GM18519 (cell line): ENCODE results near the gene SPTBN4.
"Not testable (repeated sequence)": the region's sequence is repeated elsewhere in the genome, so short reads cannot be mapped to it uniquely, and the experiment has no call there.

Experiments used
- ATAC-seq: cut with Tn5 transposase; IDR thresholded peaks from one replicate; pipeline ENCODE4 v1.9.1; 2021; ENCODE audit warnings: mild to moderate bottlenecking, moderate library complexity; ENCODE audit not compliant: unreplicated experiment, low FRiP score

The SPTBN4 gene

DNA sequence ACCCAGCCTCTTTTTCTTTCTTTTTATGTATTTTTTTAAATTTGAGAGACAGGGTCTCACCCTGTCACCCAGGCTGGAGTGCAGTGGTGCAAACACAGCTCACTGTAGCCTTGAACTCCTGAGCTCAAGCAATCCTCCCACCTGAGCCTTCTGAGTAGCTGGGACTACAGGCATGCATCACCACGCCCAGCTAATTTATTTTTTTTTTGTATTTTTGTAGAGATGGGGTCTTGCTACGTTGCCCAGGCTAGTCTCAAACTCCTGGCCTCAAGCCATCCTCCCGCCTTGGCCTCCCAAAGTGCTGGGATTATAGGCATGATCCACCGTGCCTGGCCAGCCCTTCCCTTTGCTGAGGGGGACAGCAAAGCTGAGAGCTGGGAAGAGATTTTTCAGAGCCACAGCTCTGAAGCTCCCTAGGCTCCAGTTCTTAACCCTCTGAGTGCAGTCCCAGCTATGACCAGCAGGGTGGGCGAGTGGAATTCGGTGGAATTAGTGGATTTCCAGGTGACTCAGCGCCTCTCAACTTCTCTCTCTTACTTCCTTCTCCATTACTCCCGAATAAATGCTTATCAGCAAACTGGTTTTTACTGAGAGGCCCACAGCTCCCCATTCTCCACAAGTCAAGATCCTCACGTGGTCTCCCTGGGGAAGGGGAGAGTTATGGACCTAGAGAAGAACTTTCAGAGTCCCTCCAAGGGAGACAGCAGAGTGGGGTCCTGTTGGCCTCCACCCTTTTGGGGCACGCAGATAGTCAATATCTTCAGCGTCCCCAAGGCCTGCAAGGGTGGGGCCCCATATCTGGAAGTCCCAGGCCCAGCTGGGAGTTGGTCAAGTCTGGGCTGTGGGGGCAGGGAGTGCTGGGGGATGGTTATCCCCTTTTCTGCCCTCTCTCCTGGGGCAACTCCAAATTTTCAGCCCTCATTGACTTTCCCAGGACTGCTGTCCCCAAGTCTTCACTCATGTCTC is 2.5 kb upstream of the SPTBN4 start:
- ATAC-seq: no peak

- ATAC-seq: no peak
These were observed 1.7 kb upstream of the SPTBN4 start for GRCh38 chr19:40465025-40465556.

GRCh38 chr19:40465557-40466218 is 1.1 kb upstream of the SPTBN4 start, which contains the start of gene BLVRB:
BLVRB (minus strand) TSS chr19:40465745; CDS start chr19:40465688, 57 bp downstream.
- ATAC-seq: peak; percentile 80

DNA sequence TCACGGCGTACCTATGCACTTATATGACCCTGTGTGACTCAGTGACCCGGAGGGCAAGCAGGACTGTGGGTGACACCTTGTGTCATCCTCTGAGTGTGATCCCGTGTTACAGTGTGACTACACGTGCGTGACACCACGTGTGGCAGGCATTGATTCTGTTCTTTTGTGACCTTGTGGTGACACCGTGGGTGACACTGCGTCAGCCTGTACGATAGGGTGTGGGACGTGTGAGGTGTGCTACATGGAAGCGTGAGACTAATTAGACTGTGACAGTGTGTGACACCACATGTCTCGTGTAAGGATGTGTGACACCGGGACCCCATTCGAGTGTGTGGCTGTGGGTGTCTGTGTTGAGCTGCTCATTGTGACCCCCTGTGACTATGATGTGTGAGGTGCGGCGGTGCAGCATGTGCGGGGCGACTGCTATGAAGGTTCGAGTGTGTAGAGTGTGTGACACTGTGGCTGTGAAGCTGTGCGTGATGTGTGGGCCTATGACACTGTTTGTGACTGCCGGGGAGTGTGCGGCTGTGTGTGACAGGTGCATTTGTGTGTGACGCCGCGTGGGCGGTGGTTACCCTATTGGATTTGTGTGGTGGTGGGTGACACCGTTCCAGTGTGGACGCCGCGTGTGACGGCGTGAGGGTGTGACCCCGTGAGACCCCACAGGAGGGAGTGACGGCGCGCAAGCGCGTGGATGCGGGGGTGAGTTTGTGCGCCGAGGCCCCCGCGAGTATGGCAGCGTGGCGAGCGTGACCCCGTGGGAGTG is 399 bp upstream of the SPTBN4 start:
- ATAC-seq: no peak

DNA sequence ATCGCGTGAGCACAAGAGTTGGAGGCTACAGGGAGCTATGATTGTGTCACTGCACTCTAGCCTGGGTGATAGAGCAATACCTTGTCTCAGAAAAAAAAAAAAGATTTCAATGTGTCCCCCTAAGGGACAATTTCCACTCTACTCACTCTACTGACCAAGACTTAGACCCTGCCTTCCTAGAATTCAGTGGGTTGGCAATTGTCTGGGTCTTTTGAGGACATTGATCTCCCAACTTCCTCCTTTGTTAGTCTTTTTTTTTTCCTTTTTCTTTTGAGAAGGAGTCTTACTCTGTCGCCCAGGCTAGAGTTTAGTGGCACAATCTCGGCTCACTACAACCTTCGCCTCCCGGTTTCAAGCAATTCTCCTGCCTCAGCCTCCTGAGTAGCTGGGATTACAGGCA is 2.2 kb downstream of the SPTBN4 start:
- no peak for ATAC-seq

DNA sequence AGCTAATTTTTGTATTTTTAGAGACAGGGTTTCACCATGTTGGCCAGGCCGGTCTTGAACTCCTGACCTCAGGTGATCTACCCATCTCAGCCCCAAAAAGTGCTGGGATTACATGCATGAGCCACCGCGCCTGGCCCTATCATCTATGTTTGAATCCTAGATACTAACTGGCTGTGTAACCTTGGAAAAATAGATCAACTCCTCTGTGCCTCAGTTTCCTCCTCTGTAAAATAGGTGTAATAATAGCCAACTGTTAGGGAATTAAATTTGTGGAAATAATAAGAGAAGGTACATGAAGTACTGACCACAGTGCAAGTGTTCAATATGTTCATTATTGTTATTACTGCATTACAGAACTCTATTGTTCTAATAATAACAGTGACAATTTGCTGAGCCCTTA is 4.3 kb downstream of the SPTBN4 start:
- ATAC-seq: no peak

DNA sequence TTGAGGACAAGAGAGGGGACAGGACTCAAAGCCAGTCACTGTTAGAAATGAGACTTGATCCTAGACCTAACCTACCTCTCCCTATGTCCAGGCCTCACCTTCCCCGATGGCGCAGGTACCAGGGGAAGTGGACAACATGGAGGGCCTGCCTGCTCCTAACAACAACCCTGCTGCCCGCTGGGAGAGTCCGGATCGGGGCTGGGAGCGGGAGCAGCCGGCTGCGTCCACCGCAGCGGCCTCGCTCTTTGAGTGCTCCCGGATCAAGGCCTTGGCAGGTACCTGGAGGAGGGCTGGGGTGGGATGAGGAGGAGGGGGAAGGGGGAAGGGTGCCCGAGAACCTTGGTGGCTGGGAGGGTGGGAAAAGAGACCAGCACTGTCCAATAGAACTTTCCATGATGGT is 5.7 kb downstream of the SPTBN4 start:
- ATAC-seq: no peak

GRCh38 chr19:40474737-40475136 is 7.9 kb downstream of the SPTBN4 start:
- ATAC-seq: no peak

- ATAC-seq: not testable (repeated sequence)
These were observed 9.3 kb downstream of the SPTBN4 start for GRCh38 chr19:40475878-40476644.

- ATAC-seq: no peak
These were observed 19.2 kb downstream of the SPTBN4 start for GRCh38 chr19:40486017-40486416.

GRCh38 chr19:40489882-40490230 is 23.1 kb downstream of the SPTBN4 start:
- ATAC-seq: no peak

DNA sequence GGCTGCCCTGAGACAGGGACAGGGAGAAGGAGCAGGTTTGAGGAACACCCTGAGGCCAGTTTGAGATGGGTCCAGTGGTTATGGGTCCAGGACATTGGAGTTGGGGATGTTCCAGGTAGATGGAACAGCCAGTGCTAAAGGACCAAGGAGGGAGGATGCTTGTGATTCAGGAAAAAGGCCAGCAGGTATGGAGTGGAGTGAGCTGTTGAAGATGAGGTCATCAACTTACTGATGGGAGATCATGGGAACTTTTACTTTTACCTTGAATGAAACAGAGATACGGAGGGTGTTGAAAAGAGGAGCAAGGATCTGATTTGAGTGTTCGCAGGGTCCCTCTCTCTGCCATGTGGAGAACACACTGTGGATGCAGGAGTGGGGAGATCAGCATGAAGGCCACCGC is 25.5 kb downstream of the SPTBN4 start:
- ATAC-seq: no peak

GRCh38 chr19:40493778-40494177 is 27.0 kb downstream of the SPTBN4 start:
- ATAC-seq: no peak

DNA sequence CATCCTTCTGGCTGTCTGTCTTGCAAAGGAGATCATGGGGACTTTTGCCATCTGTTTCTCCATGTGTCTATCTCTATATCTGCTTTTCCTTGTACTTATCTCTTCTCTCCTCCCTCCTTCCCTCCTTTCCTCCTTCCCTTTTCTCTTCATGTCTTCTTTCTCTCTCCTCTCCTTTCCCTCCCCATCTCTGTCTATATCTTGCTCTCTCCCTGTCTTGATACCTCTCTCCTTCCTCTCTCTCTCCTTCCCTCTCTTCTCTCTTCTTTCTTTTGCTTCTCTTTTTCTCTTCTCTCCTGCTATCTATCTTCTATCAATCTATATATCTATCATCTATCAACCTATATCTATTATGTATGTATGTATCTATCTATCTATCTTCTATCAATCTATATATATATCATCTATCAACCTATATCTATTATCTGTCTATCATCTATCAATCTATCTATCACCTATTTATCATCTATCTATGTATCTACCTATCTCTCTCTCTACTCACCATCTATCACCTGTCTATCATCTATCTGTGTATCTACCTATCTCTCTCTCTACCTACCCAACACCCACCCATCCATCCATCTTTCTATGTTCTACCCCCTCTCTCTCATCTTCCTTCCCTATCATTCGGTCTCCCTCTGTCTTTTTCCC is 27.5 kb downstream of the SPTBN4 start:
- no peak for ATAC-seq

- no peak for ATAC-seq
These were observed 30.4 kb downstream of the SPTBN4 start for GRCh38 chr19:40497214-40497613.

DNA sequence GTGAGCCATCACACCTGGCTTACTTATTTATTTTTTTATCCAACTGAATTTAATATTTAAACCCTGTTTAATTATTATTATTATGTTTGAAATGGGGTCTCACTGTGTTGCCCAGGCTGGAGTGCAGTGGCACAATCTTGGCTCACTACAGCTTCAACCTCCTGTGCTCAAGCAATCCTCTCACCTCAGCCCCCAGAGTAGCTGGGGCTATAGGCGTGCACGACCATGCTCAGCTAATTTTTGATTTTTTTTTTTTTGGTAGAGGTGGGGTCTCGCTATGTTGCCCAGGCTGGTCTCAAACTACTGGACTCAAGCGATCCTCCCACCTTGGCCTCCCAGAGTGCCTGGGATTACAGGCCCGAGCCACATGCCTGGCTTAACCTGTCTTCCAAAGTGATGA is 32.5 kb downstream of the SPTBN4 start:
- no peak for ATAC-seq

GRCh38 chr19:40500678-40501530 is 34.1 kb downstream of the SPTBN4 start:
- ATAC-seq: not testable (repeated sequence)

DNA sequence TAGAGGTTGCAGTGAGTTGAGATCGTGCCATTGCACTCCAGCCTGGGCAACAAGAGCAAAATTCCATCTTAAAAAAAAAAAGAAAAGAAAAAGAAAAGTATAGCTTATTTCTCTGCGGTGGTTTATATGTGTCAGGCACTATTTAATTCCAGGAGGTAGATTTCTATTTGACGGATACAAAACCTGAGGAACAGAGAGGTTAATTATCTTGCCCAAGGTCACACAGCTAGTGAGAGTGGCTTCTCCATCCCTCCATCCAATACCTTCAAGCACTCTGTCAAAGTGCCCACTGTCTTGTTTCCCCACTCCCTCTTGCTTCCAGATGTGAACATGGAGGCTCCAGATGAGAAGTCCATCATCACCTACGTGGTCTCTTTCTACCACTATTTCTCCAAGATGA is 34.8 kb downstream of the SPTBN4 start:
- no peak for ATAC-seq

DNA sequence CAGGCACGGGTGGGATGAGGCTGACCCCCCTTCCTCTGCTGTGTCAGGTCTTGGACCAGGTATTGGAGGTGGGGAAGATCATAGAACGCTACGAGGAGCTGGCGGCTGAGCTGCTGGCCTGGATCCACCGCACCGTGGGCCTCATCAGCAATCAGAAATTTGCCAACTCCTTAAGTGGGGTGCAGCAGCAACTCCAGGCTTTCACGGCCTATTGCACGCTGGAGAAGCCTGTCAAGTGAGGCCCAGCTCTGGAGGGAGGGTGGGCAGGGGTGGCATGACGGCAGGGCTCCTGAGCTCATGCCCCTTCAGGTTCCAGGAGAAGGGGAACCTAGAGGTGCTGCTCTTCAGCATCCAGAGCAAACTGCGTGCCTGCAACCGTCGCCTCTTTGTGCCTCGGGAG is 35.3 kb downstream of the SPTBN4 start:
- no peak for ATAC-seq
